ENCODE data around the gene RPS19.
"Not testable (repeated sequence)": the region's sequence is repeated elsewhere in the genome, so short reads cannot be mapped to it uniquely, and the experiment has no call there.

RPS19 gene

DNA sequence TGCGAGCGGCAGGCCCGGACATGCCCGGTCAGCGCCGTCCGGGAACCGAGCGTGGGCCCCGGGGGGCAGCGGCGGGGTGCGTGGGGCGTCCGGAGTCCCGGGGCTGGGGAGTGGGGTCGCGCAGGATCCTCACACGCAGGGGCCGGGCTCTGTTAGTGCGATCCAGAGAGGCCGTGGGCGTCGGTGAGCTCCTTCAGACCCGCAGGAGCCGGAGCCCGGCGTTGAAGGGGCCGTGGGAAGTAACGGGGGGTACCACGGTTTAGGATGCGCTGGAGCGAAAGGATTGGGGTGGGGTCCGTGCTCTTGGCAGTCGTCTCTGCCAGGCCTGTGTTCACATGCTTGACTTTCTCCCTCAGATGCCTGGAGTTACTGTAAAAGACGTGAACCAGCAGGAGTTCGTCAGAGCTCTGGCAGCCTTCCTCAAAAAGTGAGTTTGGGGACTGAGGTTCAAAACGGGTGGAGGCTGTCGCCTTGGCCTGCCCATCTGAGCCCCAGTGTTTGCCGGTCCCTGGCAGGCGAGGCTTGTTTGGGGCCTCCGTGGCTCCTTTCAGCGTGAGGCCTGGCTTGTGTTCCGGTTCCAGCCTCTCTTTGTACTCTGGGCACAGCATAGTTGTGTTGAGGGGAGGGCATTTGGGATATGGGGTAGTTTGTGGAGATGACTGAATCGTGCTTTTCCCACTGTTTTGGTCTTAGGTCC lies 512 bp downstream of the RPS19 start:
- no peak for DNase-seq

GRCh38 chr19:41861116-41861768 lies 1.2 kb downstream of the RPS19 start:
- DNase-seq: no peak

DNA sequence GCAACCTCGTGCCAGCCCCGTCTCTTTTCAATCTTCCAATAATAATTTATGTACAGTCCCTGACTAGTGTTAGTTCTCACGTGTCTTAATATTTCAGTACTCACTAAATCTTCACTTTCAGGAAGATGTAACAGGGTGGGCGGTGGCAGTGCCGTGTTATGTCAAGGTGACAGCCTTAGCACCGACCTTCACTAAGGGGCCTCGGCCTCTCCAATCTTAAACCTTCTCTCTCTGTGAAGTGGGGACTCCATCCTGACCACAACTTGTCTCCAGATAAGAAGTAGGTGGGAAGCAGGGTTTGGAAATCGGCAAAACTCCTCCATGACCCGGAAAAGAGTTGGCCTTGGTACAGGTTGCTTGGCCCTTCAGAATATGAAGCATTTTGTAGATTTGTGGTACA lies 1.8 kb downstream of the RPS19 start:
- DNase-seq: no peak

- no peak for DNase-seq
These were observed 2.5 kb downstream of the RPS19 start for GRCh38 chr19:41862445-41862986.

GRCh38 chr19:41863209-41863931 lies 3.3 kb downstream of the RPS19 start:
- DNase-seq: no peak

GRCh38 chr19:41864374-41864773 lies 4.3 kb downstream of the RPS19 start:
- DNase-seq: no peak

DNA sequence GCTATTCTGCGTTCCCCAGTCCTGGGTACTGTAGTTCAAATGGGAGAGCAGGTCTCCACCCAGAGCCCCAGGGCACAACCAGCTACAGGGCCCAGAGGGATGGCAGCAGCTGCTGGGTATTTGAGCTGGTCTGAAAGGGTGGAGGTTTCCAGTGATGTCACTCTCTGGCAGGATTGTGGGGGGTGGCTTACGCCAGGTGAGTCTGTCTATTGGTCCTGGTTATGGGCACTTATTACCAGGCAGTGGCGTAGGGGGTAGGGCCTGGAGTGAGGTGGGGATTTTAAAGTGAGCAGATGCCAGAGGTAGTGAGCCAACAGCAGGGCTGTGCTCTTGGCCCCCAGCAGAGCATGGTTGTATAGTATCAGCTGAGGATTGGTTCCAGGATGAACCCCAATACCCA lies 6.2 kb downstream of the RPS19 start:
- DNase-seq: no peak

DNA sequence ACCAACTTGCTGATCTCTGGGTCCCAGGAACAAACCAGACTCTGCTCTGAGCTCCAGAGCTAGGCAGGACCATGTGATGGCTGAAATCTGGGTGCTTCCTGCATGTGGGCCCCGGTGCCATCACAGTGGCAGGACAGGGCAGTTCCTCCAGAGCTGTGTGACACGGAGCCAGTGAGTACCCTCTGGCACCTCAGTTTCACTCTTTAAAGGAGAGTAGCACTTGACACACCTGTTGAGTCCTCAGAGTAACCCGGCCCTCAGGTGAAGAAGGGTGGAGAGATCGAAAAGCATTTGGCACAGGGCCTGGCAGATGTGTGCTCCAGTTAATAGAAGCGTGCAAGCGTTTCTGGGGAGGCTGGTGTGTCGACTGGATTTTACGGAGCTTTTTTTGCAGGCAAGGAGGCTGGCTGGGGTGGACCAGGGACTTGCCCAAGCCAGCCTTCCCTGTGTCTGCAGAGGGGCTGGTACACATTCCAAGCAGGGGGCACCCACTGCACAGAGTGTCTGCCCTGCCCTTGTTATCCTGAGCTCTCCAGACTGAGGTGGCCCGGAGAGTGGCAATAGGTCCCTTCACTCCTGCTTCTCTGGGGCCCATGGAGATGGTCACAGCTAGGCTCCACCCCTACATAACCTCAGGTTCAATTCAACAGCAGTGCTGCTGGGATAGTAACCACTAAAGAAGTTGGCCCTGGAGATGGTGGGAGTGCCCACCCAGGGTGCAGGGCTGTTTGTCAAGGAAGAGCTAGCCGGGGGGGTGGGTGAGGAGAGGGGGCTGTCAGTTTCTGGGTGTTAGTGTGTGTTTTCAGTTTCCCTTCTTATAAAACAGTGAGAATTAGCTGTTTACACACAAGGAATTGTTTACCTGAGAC lies 8.3 kb downstream of the RPS19 start:
- no peak for DNase-seq

GRCh38 chr19:41868989-41869300 lies 8.9 kb downstream of the RPS19 start:
- DNase-seq: no peak

DNA sequence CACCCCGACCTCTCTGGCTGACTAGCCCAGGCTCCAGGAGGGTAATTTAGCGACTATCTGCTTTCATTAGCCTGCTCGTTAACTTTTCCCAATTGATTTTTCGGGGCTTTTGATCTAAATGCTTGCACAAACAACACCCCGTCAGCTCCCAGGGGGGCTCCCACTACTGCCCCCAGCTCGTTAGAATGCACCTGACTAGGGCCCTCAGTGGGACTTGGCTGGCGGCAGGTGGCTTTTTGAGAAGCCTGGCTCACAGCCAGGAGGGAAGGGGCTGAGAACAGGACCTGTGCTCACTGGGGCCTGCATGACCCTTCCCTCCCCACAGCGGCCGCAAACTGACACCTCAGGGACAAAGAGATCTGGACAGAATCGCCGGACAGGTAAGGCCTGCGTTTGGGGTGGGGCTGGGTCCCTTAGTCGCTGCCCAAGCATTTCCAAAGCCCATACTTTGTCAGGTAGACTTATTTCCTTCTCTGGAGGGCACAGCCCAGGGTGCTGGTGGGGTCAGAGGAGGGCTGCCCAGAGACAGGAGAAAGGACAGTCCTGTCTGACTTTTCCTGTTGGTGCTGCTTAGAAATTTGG lies 9.4 kb downstream of the RPS19 start:
- DNase-seq: peak; percentile 30

DNA sequence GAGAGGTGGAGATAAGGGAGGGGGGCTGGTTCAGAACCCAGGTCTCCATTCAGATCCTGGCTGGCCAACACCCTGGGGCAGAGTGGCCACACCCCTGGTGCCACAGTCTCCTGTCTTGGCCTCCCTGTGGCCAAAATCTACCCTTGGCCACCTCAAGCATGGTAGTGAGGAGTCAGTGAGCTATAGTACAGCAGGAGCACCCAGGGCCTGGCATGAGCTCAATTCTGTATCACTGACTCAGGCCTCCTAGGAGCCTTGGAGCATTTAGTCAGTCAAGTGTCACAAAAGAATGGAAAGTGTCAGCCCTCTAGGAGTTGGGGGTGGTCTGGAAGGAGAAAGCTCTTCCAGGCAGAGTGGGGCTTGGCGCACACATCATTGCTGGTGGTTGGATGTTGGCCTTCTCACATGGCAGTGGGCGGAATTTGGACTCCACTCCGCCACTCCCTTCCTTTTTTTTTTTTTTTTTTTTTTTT lies 10.4 kb downstream of the RPS19 start:
- DNase-seq: no peak

GRCh38 chr19:41871573-41872383 lies 11.7 kb downstream of the RPS19 start:
- no peak for DNase-seq

- no peak for DNase-seq
These were observed 12.3 kb downstream of the RPS19 start for GRCh38 chr19:41872384-41872774.

DNA sequence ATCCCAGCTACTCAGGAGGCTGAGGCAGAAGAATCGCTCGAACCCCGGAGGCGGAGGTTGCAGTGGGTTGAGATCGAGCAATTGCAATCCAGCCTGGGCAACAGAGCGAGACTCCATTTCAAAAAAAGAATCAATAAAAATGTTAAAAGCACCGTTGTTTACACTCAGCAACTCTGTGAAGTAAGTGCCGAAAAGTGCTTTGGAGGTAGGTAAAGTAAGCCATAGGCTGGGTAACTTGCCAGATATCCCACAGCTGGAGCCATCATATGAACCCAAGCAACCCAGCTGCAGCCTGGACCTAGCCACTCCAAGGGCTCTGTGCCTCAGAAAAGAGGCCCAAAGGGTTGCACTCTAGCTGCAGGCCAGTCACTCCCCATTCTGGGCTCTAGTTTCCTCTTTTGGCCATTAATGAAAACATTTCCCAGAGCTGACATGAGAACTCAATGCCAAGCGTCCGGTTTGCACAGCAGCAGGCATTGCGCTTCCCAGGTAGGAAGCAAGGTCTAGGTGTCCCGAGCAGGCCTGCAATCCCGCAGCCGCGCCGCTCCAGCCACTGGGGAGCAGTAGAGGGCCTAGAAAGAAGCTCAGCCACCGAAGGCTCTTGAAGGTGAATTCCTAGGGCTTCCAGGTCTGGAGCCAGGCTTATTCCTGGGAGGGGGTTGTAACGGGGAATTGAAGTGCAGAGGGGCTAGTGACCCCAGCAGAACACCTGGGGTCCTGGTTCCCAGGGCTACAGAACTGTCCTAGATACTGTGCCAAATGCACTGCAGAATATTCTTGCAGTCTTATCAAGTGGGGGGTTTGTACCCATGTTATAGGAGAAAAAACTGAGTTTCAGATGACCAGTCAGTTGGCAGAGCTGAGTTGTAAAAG lies 13.0 kb downstream of the RPS19 start:
- peak; percentile 6 for DNase-seq

GRCh38 chr19:41875973-41876372 lies 15.9 kb downstream of the RPS19 start:
- DNase-seq: not testable (repeated sequence)

DNA sequence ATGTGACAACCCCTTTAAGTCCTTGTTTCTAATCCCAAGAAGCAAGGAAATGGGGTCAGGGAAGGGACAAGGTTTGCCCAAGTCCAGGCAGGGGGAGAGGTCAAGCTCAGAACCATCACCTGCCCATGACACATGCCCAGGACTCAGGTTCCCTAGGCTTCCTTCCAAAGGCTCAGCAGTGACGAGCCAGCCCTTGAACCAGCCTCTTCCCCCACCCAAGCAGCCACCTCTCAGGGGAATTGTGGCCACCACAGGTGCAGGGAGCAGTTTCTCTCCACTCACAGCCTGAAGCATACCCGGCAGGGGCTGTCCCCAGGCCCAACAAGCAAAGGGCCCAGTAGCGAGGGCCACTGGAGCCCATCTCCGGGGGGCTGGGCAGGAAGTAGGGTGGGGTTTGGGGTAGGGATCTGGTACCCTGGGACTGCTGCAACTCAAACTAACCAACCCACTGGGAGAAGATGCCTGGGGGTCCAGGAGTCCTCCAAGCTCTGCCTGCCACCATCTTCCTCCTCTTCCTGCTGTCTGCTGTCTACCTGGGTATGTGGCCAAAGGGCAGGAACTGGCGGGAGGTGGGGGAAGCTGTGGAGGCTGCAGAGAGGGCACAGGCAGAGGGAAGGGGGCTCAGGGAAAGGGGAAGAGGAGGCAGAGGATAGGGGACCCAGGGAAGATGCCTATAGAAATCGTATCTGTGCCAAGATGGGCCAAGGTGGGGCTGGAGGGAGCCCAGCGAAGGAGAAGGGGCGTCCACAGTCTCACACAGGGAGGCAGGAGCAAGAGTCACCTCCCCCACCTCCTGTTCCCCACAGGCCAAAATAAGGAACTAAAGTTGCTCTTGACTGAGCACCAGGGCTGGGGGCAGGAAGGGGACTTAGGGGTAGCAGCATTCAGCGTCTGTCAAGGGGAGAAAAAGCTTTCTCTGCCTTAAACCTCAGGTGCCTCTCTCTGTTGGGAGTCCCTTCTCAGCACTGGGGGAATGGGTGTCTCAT lies 17.1 kb downstream of the RPS19 start, which contains the start of gene CD79A:
TSS of gene CD79A (plus strand) at position 433 of the 986 bp plus-strand sequence. CDS start at position 459, 26 bp downstream.
- DNase-seq: no peak

DNA sequence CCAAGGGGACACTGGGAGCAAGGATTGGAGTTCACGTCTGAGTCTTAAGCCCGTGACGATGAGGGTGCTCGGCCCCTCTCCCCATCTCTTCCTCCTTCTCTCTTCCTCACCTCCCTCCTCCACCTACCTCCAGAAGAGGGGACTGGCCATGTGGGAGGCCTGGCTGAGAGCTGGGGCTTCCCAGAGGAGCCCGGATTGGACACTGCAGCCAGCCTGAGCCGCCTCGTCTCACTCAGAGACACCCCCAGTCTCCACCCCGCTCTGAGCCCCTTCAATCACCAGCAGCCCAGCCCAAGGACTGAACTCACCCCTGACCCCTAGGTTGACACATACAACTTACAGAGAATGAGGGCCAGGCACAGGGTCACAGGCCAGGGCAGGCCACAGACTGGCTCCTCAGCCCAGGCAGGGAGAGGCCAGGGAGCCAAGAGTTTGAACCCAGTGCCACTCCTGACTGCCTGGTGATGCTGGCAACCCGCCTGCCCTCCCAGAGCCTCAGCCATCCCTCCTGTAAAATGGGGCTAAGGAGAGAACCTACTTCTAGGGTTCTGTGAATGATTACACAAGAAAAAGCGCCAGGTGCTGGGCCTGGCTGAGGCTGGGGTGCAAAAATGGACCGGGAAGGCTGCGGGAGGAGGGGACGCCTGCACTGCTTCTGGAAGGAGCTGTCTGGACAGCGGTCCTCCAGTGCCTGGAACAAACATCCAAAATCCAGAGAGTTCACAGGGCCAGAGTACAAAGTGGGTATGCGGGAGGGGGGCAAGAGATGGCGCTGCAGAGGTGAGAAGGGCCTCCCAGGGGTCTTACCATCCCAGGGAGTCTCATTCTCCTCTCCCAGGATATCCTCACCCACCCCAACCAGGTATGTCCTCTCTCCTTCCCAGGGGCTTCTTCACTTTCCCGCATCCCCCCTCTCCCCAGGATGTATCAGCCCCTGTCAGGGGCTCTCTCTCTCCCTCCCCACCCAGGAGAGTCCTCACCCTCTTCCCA lies 18.2 kb downstream of the RPS19 start:
- DNase-seq: no peak

DNA sequence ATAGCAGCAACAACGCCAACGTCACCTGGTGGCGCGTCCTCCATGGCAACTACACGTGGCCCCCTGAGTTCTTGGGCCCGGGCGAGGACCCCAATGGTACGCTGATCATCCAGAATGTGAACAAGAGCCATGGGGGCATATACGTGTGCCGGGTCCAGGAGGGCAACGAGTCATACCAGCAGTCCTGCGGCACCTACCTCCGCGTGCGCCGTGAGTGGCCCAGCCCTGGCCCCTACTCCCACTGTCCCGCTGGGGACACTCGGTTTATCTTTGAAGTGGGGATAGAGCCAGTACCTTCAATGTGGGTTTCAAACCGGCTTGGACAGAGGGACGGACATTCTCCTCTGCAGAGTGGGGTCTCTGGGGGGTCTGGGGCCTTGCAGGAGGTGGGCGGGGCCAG lies 19.0 kb downstream of the RPS19 start:
- no peak for DNase-seq

Data from NCI-H1092 treated with DMSO at 0.1 percent for 48 hours (cell line).